HG03139 (cell line): ENCODE data around the gene NR2F2.

Experiments used
- ATAC-seq: cut with Tn5 transposase; IDR thresholded peaks from one replicate; pipeline ENCODE4 v1.9.1; 2021; ENCODE audit not compliant: unreplicated experiment

The NR2F2 gene

DNA sequence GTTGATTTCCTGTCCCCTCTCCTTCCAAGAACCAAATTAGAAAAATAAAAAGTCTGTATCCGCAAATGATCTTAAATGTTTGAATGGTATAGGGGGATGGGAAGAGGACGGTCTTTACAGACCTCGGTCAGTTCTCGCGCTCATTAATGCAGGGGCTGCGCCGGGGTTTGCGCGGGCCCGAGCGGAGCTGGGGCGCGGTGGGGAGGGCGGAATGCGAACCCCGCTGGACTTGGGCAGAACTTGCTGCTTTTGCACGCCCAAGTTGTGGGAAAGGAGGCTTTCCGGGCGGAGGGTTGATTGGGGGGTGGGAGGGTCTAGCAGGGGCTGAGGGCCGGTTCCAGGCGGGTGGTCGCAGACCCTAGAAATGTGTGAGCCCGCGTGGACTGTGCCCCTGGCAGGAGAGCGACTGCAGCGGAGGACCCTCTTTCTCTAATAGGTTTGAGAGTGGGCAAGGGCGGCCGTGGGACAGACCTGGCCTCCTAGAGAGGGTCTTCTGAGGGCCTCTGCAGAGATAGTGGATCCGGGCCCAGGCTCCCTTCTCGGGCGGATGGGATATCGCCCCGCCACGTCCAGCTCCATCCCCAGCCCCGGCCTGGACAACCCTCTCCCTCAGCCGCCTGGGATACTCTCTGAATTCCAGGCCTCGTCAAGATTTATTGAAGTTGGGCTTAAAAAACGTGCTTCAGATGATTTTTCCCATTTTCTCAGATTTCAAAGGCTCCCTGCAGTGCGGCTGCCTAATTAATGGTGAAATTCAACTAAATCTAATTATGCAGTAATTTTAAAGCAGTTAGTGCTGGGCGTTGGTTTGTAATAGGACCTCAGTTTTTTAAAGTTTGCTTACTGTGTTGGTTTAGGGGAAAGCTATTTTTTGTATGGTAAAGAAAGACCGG, 11.3 kb downstream of the NR2F2 start:
- ATAC-seq = no peak

- ATAC-seq = no peak
Observed at GRCh38 chr15:96342406-96343112, 12.1 kb downstream of the NR2F2 start.

GRCh38 chr15:96343113-96344059, 12.9 kb downstream of the NR2F2 start:
- ATAC-seq = no peak

- ATAC-seq = no peak
Observed at GRCh38 chr15:96344060-96344705, 13.7 kb downstream of the NR2F2 start.

DNA sequence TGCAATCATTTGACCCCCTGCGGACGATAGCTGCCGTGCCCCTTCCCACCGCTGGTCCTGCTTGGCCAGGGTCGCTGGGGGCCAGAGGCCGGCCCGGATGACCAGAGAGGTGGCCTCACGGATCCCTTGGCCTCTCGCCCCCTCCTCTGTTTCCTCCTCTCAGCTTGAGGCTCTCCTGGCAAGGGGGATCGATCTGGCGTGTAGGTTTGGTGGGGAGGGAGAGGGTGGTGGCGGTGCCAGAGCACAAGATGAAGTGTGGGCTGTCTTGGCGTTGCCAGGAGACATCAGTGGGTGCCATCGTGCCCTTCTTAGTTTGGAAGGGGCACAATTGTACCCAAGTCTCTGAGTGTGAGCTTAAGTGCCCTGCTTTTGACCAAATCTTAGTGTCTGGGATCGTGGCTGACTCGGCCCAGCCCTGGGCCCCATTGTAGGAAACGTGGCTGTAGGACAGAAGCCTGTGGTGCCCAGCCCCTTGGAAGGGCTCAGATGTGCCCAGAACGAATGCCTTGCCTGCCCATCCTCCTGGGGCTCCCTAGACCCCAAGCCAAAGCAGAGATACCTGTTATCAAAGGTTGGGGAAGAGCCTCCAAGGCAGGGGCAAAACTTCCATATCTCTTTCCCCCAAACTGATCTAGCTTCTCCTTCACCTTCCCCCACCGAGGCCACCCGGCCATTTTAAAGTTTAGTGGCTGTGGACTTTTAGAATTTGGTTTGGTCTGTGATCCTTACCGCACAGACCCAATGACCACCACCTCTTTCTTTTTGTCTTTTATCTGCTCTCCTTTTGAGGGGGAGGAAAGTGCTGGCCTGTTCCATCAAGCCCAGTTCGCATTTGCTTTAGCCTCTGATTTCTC, 14.4 kb downstream of the NR2F2 start:
- no peak for ATAC-seq

GRCh38 chr15:96345560-96346399, 15.3 kb downstream of the NR2F2 start:
- no peak for ATAC-seq

DNA sequence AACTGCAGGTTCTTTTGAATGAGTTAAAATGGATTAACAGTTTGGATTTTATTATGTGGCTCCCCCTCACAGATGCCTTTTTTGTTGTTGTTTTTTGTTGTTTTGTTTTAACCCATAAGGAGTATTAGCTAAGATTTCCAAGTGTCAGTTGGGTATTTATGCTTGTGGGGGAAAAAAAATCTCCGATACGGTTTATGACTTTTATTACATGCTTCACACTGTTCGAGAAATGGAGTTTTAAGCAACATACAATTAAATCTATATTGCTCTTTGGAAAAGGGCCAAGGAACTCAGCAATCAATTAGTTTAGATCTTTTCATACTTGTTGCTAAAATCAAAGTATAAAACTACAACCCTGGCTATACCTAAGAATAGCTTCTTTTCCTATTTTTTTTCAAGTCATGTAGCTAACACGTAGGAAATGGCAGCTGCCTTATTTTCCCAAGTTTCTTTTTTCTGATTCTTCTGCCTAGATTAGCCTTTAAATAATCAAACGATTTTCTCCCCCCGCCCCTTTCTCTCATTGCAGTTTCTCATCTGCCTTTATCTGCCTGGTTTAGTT, 16.0 kb downstream of the NR2F2 start:
- ATAC-seq = no peak

- no peak for ATAC-seq
Observed at GRCh38 chr15:96347181-96348111, 16.9 kb downstream of the NR2F2 start.

GRCh38 chr15:96348112-96349027, 17.9 kb downstream of the NR2F2 start:
- ATAC-seq = no peak

GRCh38 chr15:96349034-96349856, 18.7 kb downstream of the NR2F2 start:
- ATAC-seq = no peak

DNA sequence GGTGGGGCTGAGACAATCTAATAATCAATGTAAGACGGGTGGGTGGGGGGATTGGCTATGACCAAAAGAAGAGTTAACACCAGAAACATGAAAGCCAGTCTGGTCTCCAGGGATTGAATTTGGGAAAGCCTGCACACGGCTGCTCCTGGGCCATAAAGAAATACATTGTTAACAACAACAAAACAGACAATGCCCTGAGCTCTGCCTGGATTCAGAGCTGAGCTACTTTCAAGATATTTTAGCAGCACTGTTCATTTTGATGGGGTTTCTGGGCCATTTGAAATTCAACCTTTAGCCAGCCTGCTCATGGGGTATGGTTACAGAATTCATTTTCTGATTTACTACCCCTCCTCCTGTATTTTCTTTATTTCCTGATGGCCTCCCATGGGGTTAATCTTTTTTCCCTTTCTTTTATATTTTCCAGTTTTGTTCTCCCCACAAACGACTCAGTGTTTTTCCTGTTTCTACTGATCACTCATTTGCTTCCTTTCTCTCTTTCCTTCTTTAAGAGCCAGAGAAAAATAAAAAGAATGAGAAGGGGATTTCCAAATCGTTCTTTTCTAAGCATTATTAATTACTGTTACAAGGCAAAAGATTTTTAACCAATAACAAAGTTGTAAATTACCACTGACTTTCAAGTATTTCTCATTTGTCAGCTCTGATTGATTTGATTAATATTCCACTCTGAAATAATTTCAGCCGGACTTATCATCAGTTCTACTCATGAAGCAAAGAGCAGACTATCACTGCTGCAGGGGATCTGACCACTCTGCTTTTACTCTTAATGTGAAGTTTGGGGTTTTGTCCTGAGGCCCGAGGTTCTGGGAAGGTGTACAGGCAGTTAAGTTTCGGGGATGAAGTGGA, 19.6 kb downstream of the NR2F2 start:
- no peak for ATAC-seq

DNA sequence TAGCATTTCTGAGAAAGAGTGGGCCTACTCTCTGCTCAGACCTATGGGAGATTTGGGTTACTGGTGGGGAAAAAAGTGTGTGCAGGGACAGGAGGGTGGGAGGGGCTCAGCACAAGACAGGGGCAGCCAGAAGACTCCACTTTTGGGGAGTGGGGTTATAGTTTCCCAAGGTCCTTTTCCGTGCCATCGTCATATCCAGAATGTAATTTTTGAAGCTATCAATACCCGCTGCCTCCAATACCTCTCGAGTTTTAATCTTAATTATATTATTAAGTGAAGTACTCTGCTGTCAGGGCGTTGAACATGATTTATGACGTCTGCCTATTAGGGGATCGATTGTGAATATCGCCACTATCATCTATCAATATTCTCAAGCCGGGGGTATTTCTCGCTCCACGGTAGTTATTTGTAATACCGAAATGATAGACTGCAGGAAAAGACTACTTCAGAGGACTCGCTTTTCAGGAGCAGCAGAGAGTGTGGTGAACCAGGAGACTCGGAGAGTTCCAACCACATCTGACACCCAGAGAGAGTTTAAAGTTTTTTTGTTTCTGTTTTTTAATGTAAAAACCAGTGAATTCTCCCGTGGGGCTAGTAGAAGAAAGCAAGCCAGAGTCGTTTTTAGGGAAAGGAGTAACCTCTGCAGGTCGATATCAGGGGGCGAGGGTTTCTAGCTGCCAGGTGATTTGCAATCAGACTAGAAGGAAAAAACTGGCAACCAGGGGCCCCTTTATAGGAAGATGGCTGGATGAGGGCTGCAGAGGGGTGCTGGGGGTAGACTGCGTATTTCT, 20.6 kb downstream of the NR2F2 start:
- ATAC-seq = no peak

- no peak for ATAC-seq
Observed at GRCh38 chr15:96351761-96352603, 21.5 kb downstream of the NR2F2 start.
